Hepatic stellate cell (primary cell): Measurements from ENCODE around the gene PTTG1IP2.
A peak's percentile ranks its signal among the peaks of the same experiment; 100 is the strongest.
"Not testable (repeated sequence)": the region's sequence is repeated elsewhere in the genome, so short reads cannot be mapped to it uniquely, and the experiment has no call there.

Source experiments
- DNase-seq: peaks from one replicate; pipeline ENCODE4 v3.0.0; 2011; ENCODE audit warnings: low spot score

The PTTG1IP2 gene

GRCh38 chr7:90469554-90469953 lies at the start of gene PTTG1IP2:
PTTG1IP2 (plus strand) TSS chr7:90469639; CDS start chr7:90469787, 148 bp downstream.
- DNase-seq: no peak

- no peak for DNase-seq
Observed at GRCh38 chr7:90421651-90422050, 47.8 kb upstream of the PTTG1IP2 start.

- no peak for DNase-seq
Observed at GRCh38 chr7:90424720-90425119, 44.7 kb upstream of the PTTG1IP2 start.

GRCh38 chr7:90425376-90425775 lies 44.1 kb upstream of the PTTG1IP2 start:
- DNase-seq: no peak

GRCh38 chr7:90430614-90431460 lies 38.6 kb upstream of the PTTG1IP2 start:
- DNase-seq: no peak

GRCh38 chr7:90432752-90433151 lies 36.7 kb upstream of the PTTG1IP2 start:
- DNase-seq: no peak

- no peak for DNase-seq
Observed at GRCh38 chr7:90433221-90433620, 36.2 kb upstream of the PTTG1IP2 start.

GRCh38 chr7:90445633-90446032 lies 23.8 kb upstream of the PTTG1IP2 start:
- DNase-seq: no peak

- no peak for DNase-seq
Observed at GRCh38 chr7:90446137-90446899, 23.1 kb upstream of the PTTG1IP2 start.

GRCh38 chr7:90453259-90453891 lies 16.1 kb upstream of the PTTG1IP2 start:
- DNase-seq: no peak

- DNase-seq: no peak
Observed at GRCh38 chr7:90453931-90454330, 15.5 kb upstream of the PTTG1IP2 start.

GRCh38 chr7:90455163-90456030 lies 14.0 kb upstream of the PTTG1IP2 start:
- DNase-seq: peak; percentile 32

- no peak for DNase-seq
Observed at GRCh38 chr7:90458104-90458503, 11.3 kb upstream of the PTTG1IP2 start.

GRCh38 chr7:90459888-90460287 lies 9.6 kb upstream of the PTTG1IP2 start:
- no peak for DNase-seq

GRCh38 chr7:90461219-90461618 lies 8.2 kb upstream of the PTTG1IP2 start:
- DNase-seq: no peak

GRCh38 chr7:90463151-90463628 lies 6.2 kb upstream of the PTTG1IP2 start:
- DNase-seq: not testable (repeated sequence)

GRCh38 chr7:90465816-90466215 lies 3.6 kb upstream of the PTTG1IP2 start:
- no peak for DNase-seq

- no peak for DNase-seq
Observed at GRCh38 chr7:90472805-90473540, 3.5 kb downstream of the PTTG1IP2 start.

GRCh38 chr7:90473814-90474213 lies 4.4 kb downstream of the PTTG1IP2 start:
- no peak for DNase-seq

- DNase-seq: no peak
Observed at GRCh38 chr7:90474284-90475210, 5.1 kb downstream of the PTTG1IP2 start.
